Esophagus squamous epithelium (tissue), 5 donors: ENCODE data around the gene CANT1. TPM values are rescaled to one million over a fixed set of nuclear protein-coding genes. Genes with fewer than 3 reads are reported as not detected.
"Not testable (repeated sequence)": the region's sequence is repeated elsewhere in the genome, so short reads cannot be mapped to it uniquely, and the experiment has no call there.

Experiments used
- DNase-seq: peaks from one replicate; lab custom pipeline; 2025; lab: John Stamatoyannopoulos, UW
- H3K27ac ChIP-seq, 4 donors: fragments of 200-600 bp; sonication (generic); one replicate each; pipeline ENCODE4 v1.5.1; 2016 to 2019; ENCODE audit warnings: mild to moderate bottlenecking in 1 of 4
- H3K27me3 ChIP-seq, 4 donors: fragments of 200-600 bp; sonication (generic); 1 replicate in 3 of 4; 2 replicates in 1 of 4; pipeline versions ENCODE4 v1.5.1 to v1.6.0; 2017 to 2021; ENCODE audit warnings: antibody characterized with exemption in 1 of 4
- H3K36me3 ChIP-seq, 3 donors: fragments of 200-600 bp; sonication (generic); one replicate each; pipeline ENCODE4 v1.5.1; 2016 to 2019
- H3K4me1 ChIP-seq, 3 donors: fragments of 200-600 bp; sonication (generic); one replicate each; pipeline ENCODE4 v1.5.1; 2017 to 2019
- H3K4me3 ChIP-seq, 4 donors: fragments of 200-600 bp; sonication (generic); 1 replicate in 3 of 4; 2 replicates in 1 of 4; pipeline ENCODE4 v1.5.1; 2016 to 2019; ENCODE audit warnings: mild to moderate bottlenecking in 2 of 4, moderate library complexity in 1 of 4
- H3K9me3 ChIP-seq, 3 donors: fragments of 200-600 bp; sonication (generic); one replicate each; pipeline ENCODE4 v1.5.1; 2016 to 2019
- POLR2A ChIP-seq, 4 donors: fragments of 450-650 bp; IDR thresholded peaks; one replicate each; pipeline ENCODE4 v1.6.1; 2017; ENCODE audit warnings: antibody characterized with exemption in 4 of 4, mild to moderate bottlenecking in 4 of 4, moderate library complexity in 3 of 4
- WGBS, 2 donors: methylation state at CpG; one replicate each; pipeline ENCODE4 v1.1.5; 2018; 5-methylcytosine and 5-hydroxymethylcytosine counted together
- intact Hi-C: fragments of 100-400 bp; cut with DNase I; formaldehyde crosslinking; loops from one replicate; pipeline ENCODE4 v1.15.0; 2022
- total RNA-seq, 4 donors: library from RNA; depleted of rRNA; stranded (reverse); fragments of >200 nt; gene quantifications; one replicate each; pipeline ENCODE4 v1.1.0, GENCODE V29; 2016
- TF ChIP-seq, protein P1 (sequence below), 6 experiments: fragments of 450-650 bp in 4 of 6; fragments of 200-600 bp in 2 of 6; sonication (generic) in 2 of 6; IDR thresholded peaks; one replicate each; pipeline ENCODE4 v1.5.1; 2016 to 2019; ENCODE audit warnings: antibody characterized with exemption in 6 of 6, mild to moderate bottlenecking in 4 of 6, moderate library complexity in 4 of 6
- donor health status: DM: yes; HTN: yes; CAD: no.

CANT1 gene
- total RNA-seq, 4 donors from 2014 or later: 36.2 to 58.8 (median 38.3) TPM

DNA sequence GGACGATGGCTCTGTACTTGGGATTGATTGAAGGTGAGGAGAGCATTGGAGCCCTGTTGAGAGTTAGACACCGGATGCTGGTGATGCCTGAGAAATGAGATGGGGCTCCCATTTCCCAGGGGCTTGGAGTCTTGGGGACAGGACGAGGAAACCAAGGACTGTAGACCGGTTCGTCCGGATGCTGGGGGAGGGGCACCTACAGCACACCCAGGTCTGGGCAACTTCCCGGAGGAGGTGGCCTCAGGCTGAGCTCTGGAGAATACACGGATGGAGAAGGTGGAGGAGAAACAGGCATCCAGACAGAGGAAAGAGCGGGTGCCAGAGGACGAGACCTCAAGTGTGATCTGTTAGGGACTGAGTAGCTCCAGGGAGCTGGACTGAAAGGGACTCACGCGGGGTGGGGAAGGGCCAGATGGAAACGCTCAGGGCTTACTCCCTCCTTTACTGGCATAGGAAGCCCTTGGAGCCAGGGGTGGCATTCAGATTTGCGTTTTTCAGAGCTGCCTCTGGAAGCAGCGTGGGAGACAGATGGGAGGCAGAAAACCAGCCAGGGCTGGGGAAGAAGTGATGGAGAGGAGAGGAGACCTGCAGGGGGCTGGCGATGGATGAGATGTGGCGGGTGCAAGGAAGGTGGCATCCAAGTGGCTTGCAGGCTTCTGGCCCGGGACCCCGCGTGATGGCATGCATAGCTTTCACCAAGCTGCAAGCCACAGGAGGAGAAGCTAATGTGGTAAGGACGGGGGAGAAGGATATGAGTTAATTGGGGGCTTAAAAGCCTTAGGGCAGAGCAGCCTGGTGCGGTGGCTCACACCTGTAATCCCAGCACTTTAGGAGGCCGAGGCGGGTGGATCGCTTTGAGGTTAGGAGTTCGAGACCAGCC lies 22.7 kb upstream of the CANT1 start:
- Histone ChIP-seq H3K4me1 (peaks cover 23 to 76% (median 40%) of the 10 kb centered on the region in 3 donors), H3K9me3 (no peaks in the 10 kb centered on the region), H3K36me3 (no peaks in the 10 kb centered on the region), H3K27ac (no peak overlapping the region), H3K4me3 (no peak overlapping the region), H3K27me3 (peaks cover 0 to 35% (median 0%) of the 10 kb centered on the region in 4 donors)
- no peak for TF ChIP-seq POLR2A (IDR thresholded peaks at IDR 0.05)
- TF ChIP-seq, protein P1, sequence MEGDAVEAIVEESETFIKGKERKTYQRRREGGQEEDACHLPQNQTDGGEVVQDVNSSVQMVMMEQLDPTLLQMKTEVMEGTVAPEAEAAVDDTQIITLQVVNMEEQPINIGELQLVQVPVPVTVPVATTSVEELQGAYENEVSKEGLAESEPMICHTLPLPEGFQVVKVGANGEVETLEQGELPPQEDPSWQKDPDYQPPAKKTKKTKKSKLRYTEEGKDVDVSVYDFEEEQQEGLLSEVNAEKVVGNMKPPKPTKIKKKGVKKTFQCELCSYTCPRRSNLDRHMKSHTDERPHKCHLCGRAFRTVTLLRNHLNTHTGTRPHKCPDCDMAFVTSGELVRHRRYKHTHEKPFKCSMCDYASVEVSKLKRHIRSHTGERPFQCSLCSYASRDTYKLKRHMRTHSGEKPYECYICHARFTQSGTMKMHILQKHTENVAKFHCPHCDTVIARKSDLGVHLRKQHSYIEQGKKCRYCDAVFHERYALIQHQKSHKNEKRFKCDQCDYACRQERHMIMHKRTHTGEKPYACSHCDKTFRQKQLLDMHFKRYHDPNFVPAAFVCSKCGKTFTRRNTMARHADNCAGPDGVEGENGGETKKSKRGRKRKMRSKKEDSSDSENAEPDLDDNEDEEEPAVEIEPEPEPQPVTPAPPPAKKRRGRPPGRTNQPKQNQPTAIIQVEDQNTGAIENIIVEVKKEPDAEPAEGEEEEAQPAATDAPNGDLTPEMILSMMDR (IDR thresholded peaks at IDR 0.05): no peak
- intact Hi-C loops: no loop called here
- DNase-seq: no peak
- 81% methylated on average over 25 to 26 of the region's 26 CpGs for WGBS, 2 donors

DNA sequence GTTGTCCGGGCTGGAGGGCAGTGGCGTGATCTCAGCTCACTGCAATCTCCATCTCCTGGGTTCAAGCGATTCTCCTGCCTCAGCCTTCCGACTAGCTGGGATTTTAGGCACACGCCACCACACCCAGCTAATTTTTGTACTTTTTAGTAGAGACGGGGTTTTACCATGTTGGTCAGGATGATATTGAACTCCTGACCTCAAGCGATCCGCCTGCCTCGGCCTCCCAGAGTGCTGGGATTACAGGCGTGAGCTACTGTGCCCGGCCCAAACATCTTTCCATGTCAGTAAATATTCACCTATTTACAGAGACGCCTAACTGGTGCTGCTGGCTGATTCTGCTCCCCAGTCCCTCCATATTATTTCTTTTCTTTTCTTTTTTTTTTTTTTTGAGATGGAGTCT lies 21.1 kb upstream of the CANT1 start:
- Histone ChIP-seq H3K27me3 (peaks cover 0 to 51% (median 0%) of the 10 kb centered on the region in 4 donors), H3K4me1 (peaks cover 32 to 76% (median 48%) of the 10 kb centered on the region in 3 donors)
- H3K36me3 ChIP-seq, H3K4me3 ChIP-seq, intact Hi-C loops, H3K9me3 ChIP-seq, H3K27ac ChIP-seq, DNase-seq: not testable (repeated sequence)
- 87 to 92% methylated on average over 10 to 11 of the region's 12 CpGs for WGBS, 2 donors

DNA sequence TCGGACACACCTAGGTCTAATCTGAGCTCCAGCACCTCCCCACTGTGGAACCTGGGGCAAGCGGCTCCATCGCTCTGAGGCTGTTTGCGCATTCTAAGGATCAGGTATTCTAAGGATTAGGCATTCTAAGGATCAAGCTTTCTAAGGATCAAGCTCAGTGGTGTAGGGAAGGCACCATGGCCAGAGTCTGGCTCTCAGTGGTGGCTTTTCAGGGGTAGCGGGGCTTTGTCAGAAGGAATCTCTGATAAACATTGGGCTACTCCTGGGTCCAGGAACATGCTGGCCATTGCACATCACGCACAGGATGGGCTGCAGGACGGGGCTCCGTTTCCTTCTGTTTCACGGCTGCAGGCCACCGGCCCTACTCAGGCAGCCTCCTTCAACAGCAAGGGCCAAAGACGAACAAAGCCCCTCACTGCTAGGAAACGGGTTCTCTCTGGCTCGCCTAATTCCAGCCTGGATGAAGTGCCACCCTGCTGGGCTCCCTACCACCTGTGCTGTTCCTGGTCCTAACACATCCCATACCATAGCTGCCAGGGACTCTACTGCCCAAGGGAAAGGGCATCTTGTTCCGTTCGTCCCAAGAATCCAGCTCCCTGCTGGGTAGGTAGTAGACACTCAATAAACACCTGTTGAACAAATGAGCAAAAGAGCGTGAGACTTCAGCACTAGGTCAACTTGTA lies 19.9 kb upstream of the CANT1 start:
- no peaks in the 10 kb centered on the region for H3K36me3 ChIP-seq
- peaks cover 40 to 82% (median 52%) of the 10 kb centered on the region in 3 donors for H3K4me1 ChIP-seq
- WGBS, 2 donors: 72 to 93% methylated on average over 8 to 9 of the region's 16 CpGs
- peaks cover 0 to 63% (median 0%) of the 10 kb centered on the region in 4 donors for H3K27me3 ChIP-seq
- no peaks in the 10 kb centered on the region for H3K9me3 ChIP-seq
- intact Hi-C loops: no loop called here
- H3K27ac ChIP-seq: peak overlapping the region in 1 of 4 donors; percentile 6
- no peak overlapping the region for H3K4me3 ChIP-seq
- TF ChIP-seq, protein P1 (IDR thresholded peaks at IDR 0.05): no peak
- no peak for TF ChIP-seq POLR2A (IDR thresholded peaks at IDR 0.05)
- DNase-seq: no peak

DNA sequence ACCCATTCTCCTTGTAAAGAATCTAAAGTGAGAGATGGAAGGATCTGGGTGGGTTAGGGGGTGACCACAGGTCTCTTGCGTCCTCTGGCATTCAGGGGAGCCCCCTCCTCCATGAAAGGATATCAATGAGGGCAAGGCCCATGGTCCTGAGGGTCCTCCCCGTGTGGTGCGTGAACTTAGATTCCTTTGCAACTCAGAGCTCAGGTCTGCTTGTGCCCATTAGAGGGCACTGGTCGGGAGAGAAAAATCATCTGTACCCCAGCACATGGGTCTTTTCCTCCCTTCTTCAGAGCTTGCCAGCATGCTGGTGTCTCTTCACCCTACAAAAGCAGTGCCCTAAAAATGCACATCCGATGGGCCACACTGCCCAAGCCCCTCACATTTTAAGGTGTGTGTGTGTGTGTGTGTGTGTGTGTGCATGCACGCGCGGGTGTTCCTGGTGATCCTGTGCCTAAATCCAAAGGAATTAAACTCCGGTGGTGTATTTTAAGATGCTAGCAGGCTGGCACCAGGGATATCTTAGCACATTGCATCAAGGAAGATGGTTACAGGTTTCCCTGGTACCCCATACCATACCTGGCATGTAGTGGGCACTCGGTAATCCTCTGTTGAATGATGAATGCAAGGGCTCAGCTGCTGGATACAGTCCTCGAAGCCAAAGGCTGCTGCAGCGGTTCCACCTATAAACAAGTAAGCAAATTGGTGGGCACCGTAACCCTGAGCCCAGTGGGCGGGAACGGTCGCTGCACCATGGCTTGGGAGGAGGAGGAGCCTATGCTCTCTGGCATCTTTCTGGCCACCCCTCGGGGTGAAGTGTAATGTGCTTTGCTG lies 19.1 kb upstream of the CANT1 start:
- H3K27ac ChIP-seq: peak overlapping the region in 3 of 4 donors; percentile 39 to 80 (median 72)
- H3K27me3 ChIP-seq: peaks cover 0 to 70% (median 0%) of the 10 kb centered on the region in 4 donors
- TF ChIP-seq, protein P1 (IDR thresholded peaks at IDR 0.05): no peak
- TF ChIP-seq POLR2A (IDR thresholded peaks at IDR 0.05): no peak
- peaks cover 40 to 82% (median 48%) of the 10 kb centered on the region in 3 donors for H3K4me1 ChIP-seq
- H3K36me3 ChIP-seq: no peaks in the 10 kb centered on the region
- 61 to 74% methylated on average over 11 to 15 of the region's 17 CpGs for WGBS, 2 donors
- no peaks in the 10 kb centered on the region for H3K9me3 ChIP-seq
- H3K4me3 ChIP-seq: no peak overlapping the region
- no peak for DNase-seq
- intact Hi-C loops: no loop called here

DNA sequence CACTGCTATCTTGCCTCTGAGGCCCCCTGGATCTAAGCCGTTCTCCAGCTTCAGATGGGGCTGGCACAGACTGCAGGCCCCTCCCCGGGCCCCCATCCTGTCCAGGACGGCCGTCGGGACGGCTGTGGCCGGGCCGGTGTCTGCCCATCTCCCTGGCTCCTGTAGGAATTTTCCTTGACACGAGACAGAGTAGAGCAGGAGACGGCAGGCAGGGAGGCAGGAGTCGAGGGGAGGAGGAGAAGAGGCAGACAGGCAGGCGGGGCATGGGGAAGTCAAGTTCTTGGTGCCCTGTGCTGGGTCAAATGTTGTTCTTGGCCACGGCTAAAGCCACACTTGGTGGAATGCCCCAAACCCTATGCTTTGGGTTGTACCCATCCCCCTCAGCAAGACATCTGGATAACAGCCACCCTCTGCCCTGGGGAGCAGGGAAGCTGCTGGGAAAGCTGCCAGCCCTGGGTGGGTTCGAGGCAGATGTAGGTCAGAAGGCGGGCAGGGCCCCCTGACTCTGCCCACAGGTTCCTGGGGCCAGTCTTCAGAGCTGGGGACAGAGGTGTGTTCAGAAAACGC lies 18.4 kb upstream of the CANT1 start:
- no peak for DNase-seq
- no peaks in the 10 kb centered on the region for H3K36me3 ChIP-seq
- intact Hi-C loops: no loop called here
- H3K27me3 ChIP-seq: peaks cover 0 to 77% (median 0%) of the 10 kb centered on the region in 4 donors
- H3K4me3 ChIP-seq: peak overlapping the region in 2 of 4 donors; percentile 46 to 60
- no peaks in the 10 kb centered on the region for H3K9me3 ChIP-seq
- H3K27ac ChIP-seq: peak overlapping the region; percentile 39 to 80 (median 56)
- H3K4me1 ChIP-seq: peaks cover 35 to 82% (median 42%) of the 10 kb centered on the region in 3 donors
- 0 to 19% methylated on average over 1 to 8 of the region's 16 CpGs for WGBS, 2 donors
- TF ChIP-seq, protein P1 (IDR thresholded peaks at IDR 0.05): no peak
- TF ChIP-seq POLR2A (IDR thresholded peaks at IDR 0.05): no peak
